ENCODE results near the gene ODF4.

DNA sequence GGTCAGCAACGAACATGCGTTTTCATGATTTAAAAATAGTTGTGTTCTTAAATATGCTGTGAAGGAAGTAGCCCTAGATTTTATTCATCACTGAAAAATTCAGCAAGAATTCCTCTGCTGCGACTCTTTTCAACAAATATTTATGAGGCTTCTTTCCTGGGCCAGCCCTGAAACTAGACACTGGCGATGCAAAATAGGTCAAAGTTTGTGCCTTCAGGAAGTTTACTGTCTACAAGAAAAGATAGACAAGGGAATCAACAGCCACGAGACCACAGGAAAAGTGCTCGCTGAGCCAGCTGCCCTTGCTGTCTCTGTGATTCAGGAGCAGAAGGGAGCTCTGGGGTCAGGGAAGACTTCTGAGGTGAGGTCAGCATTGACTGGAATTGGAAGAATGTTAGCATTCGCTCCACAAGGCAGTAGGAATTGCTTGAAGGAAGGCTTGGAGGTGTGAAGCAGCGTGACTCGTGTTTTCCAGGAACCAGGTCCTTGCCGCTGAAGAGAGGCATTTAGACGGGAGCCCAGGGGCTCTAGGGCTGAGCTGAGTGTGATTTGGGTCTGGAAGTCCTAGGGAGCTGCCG lies 45.2 kb downstream of the ODF4 start:
- TF ChIP-seq, protein P1, sequence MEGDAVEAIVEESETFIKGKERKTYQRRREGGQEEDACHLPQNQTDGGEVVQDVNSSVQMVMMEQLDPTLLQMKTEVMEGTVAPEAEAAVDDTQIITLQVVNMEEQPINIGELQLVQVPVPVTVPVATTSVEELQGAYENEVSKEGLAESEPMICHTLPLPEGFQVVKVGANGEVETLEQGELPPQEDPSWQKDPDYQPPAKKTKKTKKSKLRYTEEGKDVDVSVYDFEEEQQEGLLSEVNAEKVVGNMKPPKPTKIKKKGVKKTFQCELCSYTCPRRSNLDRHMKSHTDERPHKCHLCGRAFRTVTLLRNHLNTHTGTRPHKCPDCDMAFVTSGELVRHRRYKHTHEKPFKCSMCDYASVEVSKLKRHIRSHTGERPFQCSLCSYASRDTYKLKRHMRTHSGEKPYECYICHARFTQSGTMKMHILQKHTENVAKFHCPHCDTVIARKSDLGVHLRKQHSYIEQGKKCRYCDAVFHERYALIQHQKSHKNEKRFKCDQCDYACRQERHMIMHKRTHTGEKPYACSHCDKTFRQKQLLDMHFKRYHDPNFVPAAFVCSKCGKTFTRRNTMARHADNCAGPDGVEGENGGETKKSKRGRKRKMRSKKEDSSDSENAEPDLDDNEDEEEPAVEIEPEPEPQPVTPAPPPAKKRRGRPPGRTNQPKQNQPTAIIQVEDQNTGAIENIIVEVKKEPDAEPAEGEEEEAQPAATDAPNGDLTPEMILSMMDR (IDR thresholded peaks at IDR 0.05): no peak
- no peak for TF ChIP-seq POLR2AphosphoS5 (IDR thresholded peaks at IDR 0.05)
- no peak for TF ChIP-seq POLR2A (IDR thresholded peaks at IDR 0.05)
- TF ChIP-seq EP300 (IDR thresholded peaks at IDR 0.05): no peak
